NCI-H1105 (cell line): ENCODE data around the gene WDFY2.
"Not testable (repeated sequence)": the region's sequence is repeated elsewhere in the genome, so short reads cannot be mapped to it uniquely, and the experiment has no call there.

Experiments used
- DNase-seq: peaks from one replicate; lab custom pipeline; 2025; lab: John Stamatoyannopoulos, UW

WDFY2 gene

GRCh38 chr13:51632591-51633362 lies 48.5 kb downstream of the WDFY2 start:
- no peak for DNase-seq

GRCh38 chr13:51635137-51635878 lies 51.0 kb downstream of the WDFY2 start:
- no peak for DNase-seq

- DNase-seq: no peak
Measured at GRCh38 chr13:51636349-51636890, 52.2 kb downstream of the WDFY2 start.

- DNase-seq: no peak
Measured at GRCh38 chr13:51637852-51638215, 53.6 kb downstream of the WDFY2 start.

GRCh38 chr13:51638216-51638871 lies 54.1 kb downstream of the WDFY2 start:
- DNase-seq: no peak

- DNase-seq: no peak
Measured at GRCh38 chr13:51639171-51639570, 54.9 kb downstream of the WDFY2 start.

- DNase-seq: not testable (repeated sequence)
Measured at GRCh38 chr13:51640696-51641095, 56.4 kb downstream of the WDFY2 start.

GRCh38 chr13:51643105-51643881 lies 59.0 kb downstream of the WDFY2 start:
- DNase-seq: no peak

GRCh38 chr13:51643882-51644281 lies 59.6 kb downstream of the WDFY2 start:
- DNase-seq: no peak

- DNase-seq: no peak
Measured at GRCh38 chr13:51644654-51645053, 60.4 kb downstream of the WDFY2 start.

- DNase-seq: no peak
Measured at GRCh38 chr13:51645154-51645650, 60.9 kb downstream of the WDFY2 start.

- no peak for DNase-seq
Measured at GRCh38 chr13:51645761-51646670, 61.8 kb downstream of the WDFY2 start.

- no peak for DNase-seq
Measured at GRCh38 chr13:51647067-51647466, 62.8 kb downstream of the WDFY2 start.

GRCh38 chr13:51652193-51652592 lies 67.9 kb downstream of the WDFY2 start:
- not testable (repeated sequence) for DNase-seq

GRCh38 chr13:51659276-51660127 lies 75.2 kb downstream of the WDFY2 start:
- no peak for DNase-seq

- DNase-seq: no peak
Measured at GRCh38 chr13:51660813-51661212, 76.6 kb downstream of the WDFY2 start.

- no peak for DNase-seq
Measured at GRCh38 chr13:51663973-51664957, 80.0 kb downstream of the WDFY2 start.

- DNase-seq: no peak
Measured at GRCh38 chr13:51665456-51665855, 81.2 kb downstream of the WDFY2 start.
